ENCODE results near the gene SPTBN1. TPM values are rescaled to one million over a fixed set of nuclear protein-coding genes. Genes with fewer than 3 reads are reported as not detected.

Gene SPTBN1
- total and polyA plus RNA-seq, 9 donors = 108 to 314 (median 232) TPM

DNA sequence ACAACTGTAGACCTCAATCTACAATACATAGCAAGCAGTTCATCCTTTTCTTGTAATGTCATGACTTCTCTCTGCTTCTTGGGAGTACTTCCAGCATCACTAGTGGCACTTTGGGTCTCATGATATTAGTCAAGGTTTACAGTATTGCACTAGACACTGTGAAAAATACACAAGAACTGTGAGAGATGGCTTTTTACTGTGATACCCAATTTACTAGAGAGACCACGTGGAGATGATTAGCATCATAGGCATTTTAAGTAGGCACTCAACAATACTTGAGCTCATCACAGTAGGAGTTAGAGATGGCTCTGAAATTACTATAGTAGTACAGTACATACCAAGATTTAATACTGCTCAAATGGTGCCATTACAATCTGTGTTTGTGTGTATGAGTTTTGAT, 154.6 kb downstream of the SPTBN1 start:
- Histone ChIP-seq H3K4me3 (no peak overlapping the region), H3K9me3 (no peaks in the 10 kb centered on the region), H3K4me1 (ENCODE audit: insufficient read depth) (peaks cover 14% of the 10 kb centered on the region), H3K27me3 (no peaks in the 10 kb centered on the region), H3K36me3 (no peaks in the 10 kb centered on the region), H3K27ac (no peak overlapping the region)
- WGBS, 3 donors = 74 to 87% (median 78%) methylated on average over 1 of the region's 1 CpG
- intact Hi-C loops (cut with DNase I) = no loop called here
- no peak for DNase-seq
- no peak for TF ChIP-seq POLR2A (IDR thresholded peaks at IDR 0.05)
- no peak for TF ChIP-seq EP300 (IDR thresholded peaks at IDR 0.05)
- TF ChIP-seq, protein P1, sequence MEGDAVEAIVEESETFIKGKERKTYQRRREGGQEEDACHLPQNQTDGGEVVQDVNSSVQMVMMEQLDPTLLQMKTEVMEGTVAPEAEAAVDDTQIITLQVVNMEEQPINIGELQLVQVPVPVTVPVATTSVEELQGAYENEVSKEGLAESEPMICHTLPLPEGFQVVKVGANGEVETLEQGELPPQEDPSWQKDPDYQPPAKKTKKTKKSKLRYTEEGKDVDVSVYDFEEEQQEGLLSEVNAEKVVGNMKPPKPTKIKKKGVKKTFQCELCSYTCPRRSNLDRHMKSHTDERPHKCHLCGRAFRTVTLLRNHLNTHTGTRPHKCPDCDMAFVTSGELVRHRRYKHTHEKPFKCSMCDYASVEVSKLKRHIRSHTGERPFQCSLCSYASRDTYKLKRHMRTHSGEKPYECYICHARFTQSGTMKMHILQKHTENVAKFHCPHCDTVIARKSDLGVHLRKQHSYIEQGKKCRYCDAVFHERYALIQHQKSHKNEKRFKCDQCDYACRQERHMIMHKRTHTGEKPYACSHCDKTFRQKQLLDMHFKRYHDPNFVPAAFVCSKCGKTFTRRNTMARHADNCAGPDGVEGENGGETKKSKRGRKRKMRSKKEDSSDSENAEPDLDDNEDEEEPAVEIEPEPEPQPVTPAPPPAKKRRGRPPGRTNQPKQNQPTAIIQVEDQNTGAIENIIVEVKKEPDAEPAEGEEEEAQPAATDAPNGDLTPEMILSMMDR (IDR thresholded peaks at IDR 0.05) = no peak

DNA sequence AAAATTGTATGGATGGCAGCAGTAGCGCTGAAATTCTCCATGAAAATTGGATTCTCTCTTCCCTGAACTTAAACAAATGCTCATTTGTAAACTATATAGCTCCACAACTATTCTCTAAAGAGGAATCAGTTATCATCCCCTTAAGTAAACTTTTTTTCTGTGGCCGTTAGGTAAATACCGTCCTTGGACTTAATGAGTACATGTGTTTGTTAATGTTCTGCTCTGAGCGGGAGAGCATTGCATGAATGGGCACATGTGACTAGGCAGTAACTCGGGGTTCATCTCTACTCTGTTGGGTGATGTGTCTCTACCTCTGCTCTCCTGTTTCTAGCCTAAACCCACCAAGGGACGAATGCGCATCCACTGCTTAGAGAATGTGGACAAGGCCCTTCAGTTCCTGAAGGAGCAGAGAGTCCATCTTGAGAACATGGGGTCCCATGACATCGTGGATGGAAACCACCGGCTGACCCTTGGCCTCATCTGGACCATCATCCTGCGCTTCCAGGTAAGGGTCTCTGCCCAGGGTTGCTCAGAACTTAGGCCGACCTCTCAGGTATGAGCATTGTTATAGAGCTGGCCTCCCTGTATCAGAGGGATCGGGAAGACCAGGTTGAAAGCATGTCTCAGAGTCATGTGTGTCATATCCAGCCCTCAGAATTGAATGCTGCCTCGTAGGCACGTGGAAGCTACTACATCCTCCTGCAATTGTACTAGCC, 155.9 kb downstream of the SPTBN1 start:
- Histone ChIP-seq H3K9me3 (no peaks in the 10 kb centered on the region), H3K4me1 (ENCODE audit: insufficient read depth) (peaks cover 14% of the 10 kb centered on the region), H3K4me3 (no peak overlapping the region), H3K36me3 (no peaks in the 10 kb centered on the region), H3K27ac (no peak overlapping the region), H3K27me3 (no peaks in the 10 kb centered on the region)
- DNase-seq = no peak
- WGBS, 3 donors = 96 to 98% (median 97%) methylated on average over 14 of the region's 14 CpGs
- TF ChIP-seq EP300 (IDR thresholded peaks at IDR 0.05) = no peak
- intact Hi-C loops (cut with DNase I) = no loop called here

DNA sequence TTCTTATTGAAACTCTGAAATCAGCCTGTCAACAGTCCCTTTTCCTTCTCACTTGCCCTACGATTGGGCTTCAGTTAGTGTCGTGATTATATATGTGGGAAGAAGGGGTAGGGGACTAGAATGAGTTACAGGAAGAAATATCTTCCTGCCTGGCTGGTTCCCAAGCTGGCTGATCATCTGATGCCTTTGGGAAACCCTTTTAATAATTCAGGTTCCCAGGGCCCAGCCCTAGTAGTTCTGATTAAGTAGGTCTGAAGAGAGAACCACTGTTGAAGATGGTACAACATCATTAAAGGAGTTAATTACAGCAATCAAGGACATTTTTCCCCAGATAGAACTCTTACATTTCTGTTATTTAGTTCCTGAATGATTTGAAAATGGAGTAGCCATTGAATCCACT, 157.3 kb downstream of the SPTBN1 start:
- no peak for TF ChIP-seq POLR2A (IDR thresholded peaks at IDR 0.05)
- TF ChIP-seq EP300 (IDR thresholded peaks at IDR 0.05) = no peak
- TF ChIP-seq, protein P1 (IDR thresholded peaks at IDR 0.05) = no peak
- intact Hi-C loops (cut with DNase I) = no loop called here
- no peak overlapping the region for H3K4me3 ChIP-seq
- no peaks in the 10 kb centered on the region for H3K36me3 ChIP-seq
- no peak overlapping the region for H3K27ac ChIP-seq
- DNase-seq = no peak
- H3K9me3 ChIP-seq = no peaks in the 10 kb centered on the region
- H3K4me1 ChIP-seq (ENCODE audit: insufficient read depth) = peaks cover 15% of the 10 kb centered on the region
- 57 to 66% (median 61%) methylated on average over 2 of the region's 2 CpGs for WGBS, 3 donors
- H3K27me3 ChIP-seq = no peaks in the 10 kb centered on the region

DNA sequence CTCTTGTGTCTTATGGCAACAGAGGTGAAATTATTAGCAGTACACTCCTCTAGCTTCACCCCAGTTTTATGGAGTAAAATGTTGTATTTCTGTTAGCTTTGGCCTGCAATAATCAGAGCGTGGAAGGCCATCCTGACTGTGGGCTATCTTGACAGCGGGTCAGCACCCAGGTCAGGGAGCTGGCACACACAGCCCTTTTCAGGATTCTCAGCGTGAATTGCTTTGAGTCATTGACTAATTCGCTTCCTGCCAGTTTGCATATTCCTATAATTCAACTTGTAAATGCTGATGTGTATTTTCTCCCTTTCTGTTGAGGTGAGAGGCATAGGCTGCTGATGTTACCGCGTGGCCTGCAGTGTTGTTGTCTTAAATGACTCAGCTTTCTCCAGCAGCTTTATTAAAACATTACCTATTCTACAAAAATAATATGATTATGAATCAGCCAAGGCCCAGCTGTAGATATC, 157.7 kb downstream of the SPTBN1 start:
- intact Hi-C loops (cut with DNase I) = no loop called here
- TF ChIP-seq, protein P1 (IDR thresholded peaks at IDR 0.05) = no peak
- TF ChIP-seq EP300 (IDR thresholded peaks at IDR 0.05) (no peak), POLR2A (IDR thresholded peaks at IDR 0.05) (no peak)
- H3K4me1 ChIP-seq (ENCODE audit: insufficient read depth) = peaks cover 17% of the 10 kb centered on the region
- WGBS, 3 donors = 28 to 45% (median 28%) methylated on average over 6 of the region's 6 CpGs
- H3K27ac ChIP-seq = no peak overlapping the region
- no peaks in the 10 kb centered on the region for H3K9me3 ChIP-seq
- no peak overlapping the region for H3K4me3 ChIP-seq
- H3K36me3 ChIP-seq = no peaks in the 10 kb centered on the region
- no peak for DNase-seq
- H3K27me3 ChIP-seq = no peaks in the 10 kb centered on the region

DNA sequence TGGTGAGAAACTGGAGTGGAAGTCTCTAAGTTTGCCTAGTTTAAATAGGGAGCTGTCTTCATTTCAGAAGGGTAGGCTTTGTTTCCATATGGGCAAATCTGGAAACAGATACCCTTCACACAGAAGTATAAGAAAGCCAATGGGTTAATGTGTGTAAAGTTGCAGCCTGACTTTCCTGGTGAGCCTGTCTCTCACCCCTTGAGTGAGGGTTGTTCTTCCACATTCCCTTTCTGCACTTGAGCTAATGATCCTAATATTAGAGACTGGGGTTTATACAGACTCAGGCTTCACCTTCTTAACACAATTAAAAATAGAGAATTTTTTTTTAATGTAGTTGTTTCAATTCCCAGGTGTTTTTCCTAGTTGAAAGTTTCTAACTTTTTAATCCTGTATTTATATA, 158.7 kb downstream of the SPTBN1 start:
- H3K27ac ChIP-seq = no peak overlapping the region
- H3K27me3 ChIP-seq = no peaks in the 10 kb centered on the region
- TF ChIP-seq POLR2A (IDR thresholded peaks at IDR 0.05) (no peak), EP300 (IDR thresholded peaks at IDR 0.05) (no peak)
- TF ChIP-seq, protein P1 (IDR thresholded peaks at IDR 0.05) = no peak
- H3K4me1 ChIP-seq (ENCODE audit: insufficient read depth) = peaks cover 14% of the 10 kb centered on the region
- no peak overlapping the region for H3K4me3 ChIP-seq
- H3K36me3 ChIP-seq = no peaks in the 10 kb centered on the region
- intact Hi-C loops (cut with DNase I) = no loop called here
- H3K9me3 ChIP-seq = no peaks in the 10 kb centered on the region
- no peak for DNase-seq

Measured in ovary (tissue), 9 donors.